Activated CD4-positive, alpha-beta T cell treated with anti-CD3 and anti-CD28 coated beads for 48 hours (primary cell): ENCODE results near the gene BCAS3.

Experiments used
- DNase-seq: peaks from one replicate; pipeline ENCODE4 v3.0.0-alpha.2; 2020

Gene BCAS3

DNA sequence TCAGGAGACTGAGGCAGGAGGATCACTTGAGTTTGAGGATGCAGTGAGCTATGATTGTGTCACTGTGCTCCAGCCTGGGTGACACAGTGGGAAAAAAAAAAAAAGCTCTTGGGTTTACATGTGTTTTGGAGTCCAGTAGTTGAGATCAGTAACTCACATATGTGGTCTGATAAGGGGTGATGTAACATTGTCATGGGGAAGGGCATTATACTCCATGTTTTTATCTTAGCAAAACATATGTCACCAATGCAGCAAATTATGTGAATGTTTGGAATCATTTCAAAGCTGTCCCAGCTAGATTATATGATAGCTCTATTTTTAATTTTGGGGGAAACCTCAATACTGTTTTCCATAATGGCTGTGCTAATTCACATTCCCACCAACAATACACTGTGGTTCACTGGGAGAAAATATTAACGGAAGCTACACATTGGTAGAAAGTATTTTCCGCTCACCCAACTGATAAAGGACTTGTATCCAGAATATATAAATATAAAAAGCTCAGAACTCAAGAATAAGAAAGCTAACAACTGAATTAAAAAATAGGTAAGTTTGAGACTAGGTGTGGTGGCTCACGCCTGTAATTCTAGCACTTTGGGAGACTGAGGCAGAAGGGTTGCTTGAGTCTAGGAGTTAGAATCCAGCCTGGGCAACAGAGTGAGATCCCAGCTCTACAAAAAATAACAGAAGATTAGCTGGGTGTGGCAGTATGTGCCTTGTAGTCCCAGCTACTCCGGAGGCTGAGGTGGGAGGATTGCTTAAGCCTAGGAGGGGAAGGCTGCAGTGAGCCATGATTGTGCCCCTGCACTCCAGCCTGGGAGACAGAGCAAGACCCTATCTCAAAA is 497.9 kb downstream of the BCAS3 start:
- DNase-seq = no peak

DNA sequence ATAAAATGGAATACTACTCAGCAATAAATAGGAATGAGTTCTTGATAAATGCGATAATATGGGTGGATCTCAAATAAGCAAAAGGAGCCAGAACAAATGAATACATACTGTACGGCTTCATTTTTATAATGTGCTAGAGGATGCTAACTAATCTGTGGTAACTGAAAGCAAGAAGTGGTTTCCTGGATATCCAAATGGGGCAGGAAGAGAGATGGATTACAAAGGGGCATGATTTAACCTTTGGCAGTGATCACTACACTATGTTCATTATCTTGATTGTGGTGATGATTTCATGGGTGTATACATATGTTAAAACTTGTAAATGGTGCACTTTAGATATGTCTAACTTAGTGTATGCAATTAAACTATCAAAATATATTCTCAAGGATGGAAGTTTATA is 499.7 kb downstream of the BCAS3 start:
- DNase-seq = no peak

DNA sequence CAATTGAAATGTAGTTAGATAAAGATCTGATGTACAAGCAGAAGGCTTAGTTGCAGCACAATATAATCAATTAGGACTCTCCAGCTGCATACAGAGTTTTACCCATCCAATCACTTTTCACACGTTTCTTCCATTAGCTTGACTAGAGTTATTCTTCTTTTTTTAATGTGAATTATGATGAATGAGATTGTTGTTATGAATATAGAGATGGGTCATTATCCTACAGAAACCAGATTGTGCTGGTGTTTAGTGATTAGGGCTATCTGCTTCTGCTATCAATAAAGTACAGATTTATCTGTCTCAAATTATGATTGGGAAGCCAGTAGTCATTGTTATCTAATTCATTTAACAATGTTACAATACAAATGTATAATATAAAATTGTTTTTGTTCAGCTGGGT is 500.6 kb downstream of the BCAS3 start:
- no peak for DNase-seq

DNA sequence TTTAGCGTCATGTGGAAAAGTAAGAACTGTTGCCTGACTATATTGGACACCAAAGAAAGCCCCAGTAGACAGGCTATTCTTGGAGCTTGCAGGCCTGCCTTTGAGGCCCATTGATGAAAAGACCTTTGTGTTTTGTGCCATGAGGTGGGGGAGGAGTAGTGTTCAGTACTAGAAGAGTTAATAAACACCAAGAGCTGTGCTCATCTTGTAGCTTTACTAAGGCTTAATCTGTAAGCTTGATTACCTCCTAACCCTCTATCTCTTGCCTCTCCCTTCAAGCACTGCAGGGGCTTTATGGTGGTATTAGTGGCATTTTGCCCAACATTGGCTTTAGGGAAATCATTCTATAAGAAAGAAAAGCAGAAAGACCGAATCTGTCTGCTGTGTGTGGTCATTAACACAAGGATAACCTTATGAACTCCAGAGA is 501.7 kb downstream of the BCAS3 start:
- DNase-seq = no peak

DNA sequence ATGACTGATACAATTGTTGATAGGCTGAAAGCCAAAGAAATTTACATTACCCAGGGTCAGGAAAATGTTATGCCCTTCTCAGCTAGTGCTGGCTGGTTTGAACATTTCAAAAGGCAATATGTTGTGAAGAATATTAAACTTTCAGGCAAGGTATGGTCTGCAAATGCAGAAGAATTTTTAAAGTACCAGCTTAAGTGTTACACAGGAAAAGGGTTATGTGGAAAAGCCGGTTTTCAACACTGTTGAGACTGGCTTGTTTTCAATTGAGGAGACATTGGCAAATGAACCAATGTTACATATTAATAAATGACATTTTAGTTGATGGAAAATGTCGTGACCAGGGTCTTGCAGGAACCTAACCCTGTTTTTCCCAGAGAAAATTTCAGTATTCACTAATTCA is 506.1 kb downstream of the BCAS3 start:
- DNase-seq = no peak

DNA sequence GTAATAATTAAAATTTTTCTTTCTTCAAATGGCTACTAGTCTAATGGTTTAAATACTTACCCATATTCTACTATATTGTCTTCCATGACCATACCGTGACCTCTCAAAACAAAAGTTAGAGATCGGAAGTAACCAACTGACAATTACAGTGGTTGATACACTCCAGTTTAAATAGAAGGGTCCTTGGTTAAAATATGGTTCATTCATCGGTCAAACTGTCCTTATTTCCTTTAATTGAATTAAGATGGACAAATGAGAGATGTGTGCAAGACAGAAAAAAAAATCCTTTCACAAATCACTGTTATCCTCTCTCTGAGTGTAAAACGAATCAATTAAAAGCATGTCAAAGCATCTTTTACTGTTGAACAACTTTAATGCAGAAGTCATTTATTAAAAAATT is 507.7 kb downstream of the BCAS3 start:
- no peak for DNase-seq

DNA sequence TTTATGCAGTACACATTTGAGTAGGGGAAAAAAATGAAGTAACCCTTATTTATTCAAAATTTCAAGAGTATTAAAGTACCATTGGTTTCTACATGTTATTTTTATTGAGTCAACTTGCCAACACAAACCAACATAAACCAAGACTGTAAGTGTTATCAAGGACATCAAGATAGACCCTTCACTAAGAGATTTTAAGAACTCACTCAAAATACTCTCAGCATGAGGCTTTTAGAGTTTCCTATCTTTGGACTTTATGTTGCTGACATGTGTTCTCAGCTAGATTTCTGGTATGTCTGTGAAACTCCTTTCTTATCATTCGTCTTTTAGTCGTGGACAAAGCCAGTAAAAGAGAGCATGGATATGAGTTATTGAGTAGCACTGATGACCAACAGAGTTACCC is 509.4 kb downstream of the BCAS3 start:
- no peak for DNase-seq

DNA sequence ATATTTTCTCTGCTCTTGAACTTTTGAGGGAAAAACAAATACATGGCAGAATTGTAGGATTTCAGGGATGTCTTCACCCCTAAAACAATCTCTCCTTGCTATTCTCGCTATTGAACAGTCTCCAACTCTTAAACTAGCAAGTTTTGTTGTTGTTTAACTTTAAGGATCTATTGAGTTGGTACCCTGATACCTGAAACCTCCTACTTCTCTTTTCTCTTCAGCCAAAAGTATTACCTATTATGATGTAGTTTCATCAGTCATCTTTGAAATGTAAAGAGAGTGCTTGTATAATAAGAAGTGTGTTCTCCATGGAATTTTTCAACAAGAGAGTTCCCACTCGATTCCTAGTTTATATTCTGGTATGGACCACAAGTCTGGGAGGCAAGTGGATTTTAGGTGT is 510.4 kb downstream of the BCAS3 start:
- DNase-seq = no peak

DNA sequence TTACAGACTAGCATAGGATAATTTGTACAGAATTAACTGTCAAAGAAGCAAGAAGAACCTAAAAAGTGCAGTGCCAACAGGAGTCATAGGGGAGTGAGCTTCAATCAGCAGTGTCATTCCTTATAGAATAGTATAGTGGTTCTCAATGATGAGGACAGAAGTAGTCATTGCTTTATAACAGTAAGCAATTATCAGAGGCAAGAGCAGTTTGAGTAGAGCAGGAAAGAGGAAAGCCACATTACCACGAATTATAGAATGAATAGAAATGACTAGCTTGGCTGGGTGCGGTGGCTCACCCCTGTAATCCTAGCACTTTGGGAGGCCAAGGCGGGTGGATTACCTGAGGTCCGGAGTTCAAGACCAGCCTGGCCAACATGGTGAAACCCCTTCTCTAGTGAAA is 512.3 kb downstream of the BCAS3 start:
- no peak for DNase-seq

- DNase-seq = no peak
These were observed 518.7 kb downstream of the BCAS3 start for GRCh38 chr17:61196302-61196704.

DNA sequence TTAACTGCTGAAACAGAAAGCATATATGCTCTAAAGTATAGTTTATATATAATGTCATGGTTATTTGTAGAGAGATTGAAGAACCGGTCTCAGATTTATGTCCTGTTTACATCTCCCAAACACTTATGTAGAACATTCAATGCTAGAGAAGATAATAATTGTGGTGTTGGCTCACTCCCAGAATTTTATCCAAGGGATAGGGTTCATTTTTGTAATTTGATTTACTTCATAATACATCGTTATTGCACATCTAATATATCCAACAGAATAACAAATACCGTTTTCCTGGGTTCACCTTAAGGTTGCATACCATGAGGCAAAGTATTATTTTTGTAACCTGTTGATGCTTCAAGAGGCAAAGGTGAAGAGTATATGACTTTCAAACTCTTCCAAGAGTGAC is 519.1 kb downstream of the BCAS3 start:
- DNase-seq = no peak

DNA sequence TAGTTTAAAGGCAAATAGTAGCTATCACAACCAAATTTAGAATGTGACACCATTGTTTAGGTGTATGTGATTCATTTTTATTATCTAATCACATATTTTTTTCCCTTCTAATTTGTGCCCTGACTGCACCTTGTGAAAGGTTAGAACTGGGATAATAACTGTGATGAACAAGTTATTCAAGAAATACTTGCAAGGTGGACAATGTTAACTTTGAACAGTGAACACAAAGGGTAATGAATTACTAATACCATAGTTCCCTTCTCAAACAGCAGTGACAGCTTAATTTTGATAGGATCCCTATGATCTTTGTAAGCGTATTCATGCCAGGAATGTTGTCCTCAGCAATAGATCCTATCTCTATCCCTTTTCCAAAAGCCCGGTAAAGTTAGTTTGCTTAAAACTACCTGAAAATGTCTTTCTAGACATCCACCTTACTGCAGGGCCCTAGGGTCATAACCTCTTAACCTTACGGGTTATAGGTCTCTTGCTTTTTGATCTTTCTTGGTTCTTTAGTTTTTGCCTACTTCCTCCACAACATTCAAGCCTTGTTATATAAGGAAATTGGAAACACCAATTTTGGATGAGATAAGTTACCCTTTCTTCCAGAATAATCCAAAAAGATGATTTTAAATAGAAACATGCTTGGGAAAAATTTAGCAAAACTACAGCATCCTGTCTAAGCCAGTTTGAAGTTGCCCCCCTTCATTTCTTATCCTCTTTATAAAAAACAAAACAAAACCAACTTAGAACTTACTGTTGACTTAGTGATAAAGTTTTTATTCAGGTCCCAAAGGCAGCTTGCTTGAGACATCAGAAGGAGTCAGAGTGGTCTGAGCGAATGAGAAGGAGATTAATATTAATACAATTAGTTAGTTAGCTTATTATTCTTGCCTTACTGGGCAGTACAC is 522.0 kb downstream of the BCAS3 start:
- no peak for DNase-seq

DNA sequence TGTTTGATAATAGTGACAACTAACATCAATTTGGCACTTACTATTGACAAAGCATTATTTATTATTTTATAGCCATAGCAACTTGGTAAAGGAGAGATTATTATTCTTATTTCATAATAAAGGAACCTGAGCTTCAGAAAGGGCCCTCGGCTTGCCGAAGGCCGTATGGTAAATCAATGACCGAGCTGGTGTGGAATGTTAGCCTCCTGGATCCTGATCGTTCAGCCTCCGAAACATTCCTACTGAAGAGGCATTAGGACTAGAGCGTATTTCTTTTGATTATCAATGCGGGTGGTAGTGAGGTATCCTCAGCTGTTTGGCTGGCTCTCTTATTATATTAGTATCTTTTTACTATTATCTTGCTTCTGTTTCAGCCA is 522.7 kb downstream of the BCAS3 start:
- DNase-seq = no peak

- DNase-seq = no peak
These were observed 523.6 kb downstream of the BCAS3 start for GRCh38 chr17:61201211-61201610.

DNA sequence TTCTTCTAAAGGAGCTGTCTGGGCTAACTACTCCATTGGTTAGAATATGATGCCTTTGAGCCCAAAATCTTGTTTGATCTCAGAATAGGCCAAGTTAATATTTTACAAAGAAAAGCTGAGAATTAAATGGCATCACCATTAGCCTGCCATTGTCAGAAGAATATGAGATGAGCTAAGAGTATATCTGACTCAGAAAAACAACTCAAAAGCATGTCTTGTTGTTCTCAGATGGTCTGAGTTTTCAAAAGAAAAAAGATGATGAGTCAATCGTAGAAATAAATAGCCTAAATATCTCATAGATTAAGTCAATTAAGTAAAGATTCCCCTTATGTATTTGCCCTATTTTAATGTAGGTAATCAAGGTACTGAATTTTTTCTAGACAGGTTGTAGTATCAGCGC is 524.9 kb downstream of the BCAS3 start:
- DNase-seq = no peak

GRCh38 chr17:61203671-61204131 is 526.0 kb downstream of the BCAS3 start:
- no peak for DNase-seq

DNA sequence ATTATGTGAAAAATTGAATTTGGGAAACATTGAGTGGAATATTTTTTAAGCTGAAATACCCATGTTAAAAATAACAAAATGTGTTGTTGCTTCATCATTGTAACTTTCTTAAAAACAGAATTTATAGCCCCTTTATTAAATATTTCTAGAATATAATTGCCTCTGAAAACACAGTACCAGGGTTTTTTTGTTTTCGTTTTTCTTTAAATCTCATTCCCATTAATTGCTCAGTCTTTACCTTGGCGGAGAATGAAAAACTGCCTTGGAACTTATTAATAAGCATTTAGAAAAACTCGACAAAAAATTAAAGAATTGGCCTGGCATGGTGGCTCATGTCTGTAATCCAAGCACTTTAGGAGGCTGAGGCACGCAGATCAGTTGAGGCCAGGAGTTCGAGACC is 526.8 kb downstream of the BCAS3 start:
- DNase-seq = no peak

- no peak for DNase-seq
These were observed 527.8 kb downstream of the BCAS3 start for GRCh38 chr17:61205401-61205800.

DNA sequence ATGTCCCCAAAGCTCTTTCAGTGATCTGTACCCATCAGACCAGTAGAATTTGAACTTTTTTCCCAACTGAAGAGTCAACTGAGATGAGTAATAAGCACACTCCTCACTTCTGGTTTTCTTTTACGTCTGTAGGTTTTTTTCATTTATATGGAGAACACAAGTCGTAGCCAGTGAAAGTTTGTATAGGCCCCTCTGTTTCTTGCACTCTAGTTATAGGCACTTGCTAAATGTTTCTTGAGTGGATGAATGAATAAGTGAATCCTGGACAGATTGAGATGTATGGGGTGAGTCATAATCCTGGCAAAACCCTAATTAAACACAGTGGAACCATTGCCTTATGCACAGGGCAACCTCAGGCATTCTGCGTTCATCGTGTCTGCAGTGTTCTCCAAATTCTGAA is 528.3 kb downstream of the BCAS3 start:
- no peak for DNase-seq

GRCh38 chr17:61206922-61207321 is 529.3 kb downstream of the BCAS3 start:
- DNase-seq = no peak

- no peak for DNase-seq
These were observed 530.9 kb downstream of the BCAS3 start for GRCh38 chr17:61208301-61209105.

GRCh38 chr17:61209106-61209439 is 531.4 kb downstream of the BCAS3 start:
- DNase-seq = no peak

DNA sequence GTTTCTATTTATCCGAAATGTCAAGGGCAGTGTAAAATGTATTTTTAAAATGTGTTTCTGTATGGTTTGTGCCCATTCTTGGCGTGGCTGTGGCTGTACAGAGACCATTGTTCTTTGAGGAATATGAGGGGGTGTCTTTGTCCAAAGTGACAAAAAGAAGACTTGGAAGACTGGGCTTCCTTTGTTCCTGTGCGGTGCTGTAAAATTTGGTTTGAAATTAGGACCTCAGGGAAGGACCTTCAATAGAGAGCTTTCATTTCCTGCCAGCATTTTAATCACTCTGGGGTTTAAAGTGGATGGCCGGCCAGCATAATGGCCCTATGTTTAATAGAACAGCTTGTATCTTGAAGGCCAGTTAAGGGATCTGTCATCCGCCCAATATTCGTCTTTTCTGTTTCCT is 531.9 kb downstream of the BCAS3 start:
- DNase-seq = no peak
